Endothelial cell of umbilical vein (primary cell): ENCODE data around the gene CCL14. TPM values are rescaled to one million over a fixed set of nuclear protein-coding genes. Genes with fewer than 3 reads are reported as not detected.

ENCODE experiments used
- BruUV-seq: library from RNA; stranded (reverse); fragments of 400-500 nt; replicated peaks from 2 replicates; lab custom pipeline; 2021; lab: Mats Ljungman, UMichigan
- CTCF ChIA-PET: fragments of 300-600, 350-600 bp; sonication (Branson Sonifier 250); formaldehyde crosslinking; loops from one replicate; lab custom pipeline; 2021; ENCODE audit warnings: antibody characterized with exemption, inconsistent platforms; lab: Charles Lee
- POLR2A ChIA-PET: fragments of 300-600, 350-600 bp; sonication (Branson Sonifier 250); formaldehyde crosslinking; loops from one replicate; lab custom pipeline; 2021; ENCODE audit warnings: antibody characterized with exemption, inconsistent platforms; lab: Charles Lee
- DNase-seq: peaks from one replicate; pipeline ENCODE4 v3.0.0-alpha.2; 2011; ENCODE audit warnings: low read depth, low spot score
- FAIRE-seq: peaks from 2 replicates; lab custom pipeline; 2011; peaks lifted over from hg19 to GRCh38; lab: Jason Lieb, UNC
- H2AFZ ChIP-seq: 2 replicates; pipeline ENCODE4 v1.6.0; 2012; ENCODE audit warnings: low read depth, low read length, control low read depth, inconsistent platforms
- H3K27ac ChIP-seq: 2 replicates; pipeline ENCODE4 v1.5.1; 2011; ENCODE audit warnings: low read depth, mild to moderate bottlenecking, control low read depth, low read length, moderate library complexity; ENCODE audit not compliant: insufficient read depth
- H3K27me3 ChIP-seq, 2 experiments: 2 replicates each; pipeline versions ENCODE4 v1.6.0 to v1.6.1; 2011; ENCODE audit warnings: low read length in 2 of 2, mixed read lengths in 1 of 2; ENCODE audit not compliant: control insufficient read depth in 2 of 2, insufficient read depth in 2 of 2
- H3K36me3 ChIP-seq, 2 experiments: 2 replicates in 1 of 2; 3 replicates in 1 of 2; pipeline ENCODE4 v1.5.1; 2011; ENCODE audit warnings: low read length in 2 of 2, mild to moderate bottlenecking in 1 of 2, moderate library complexity in 1 of 2; ENCODE audit not compliant: control insufficient read depth in 2 of 2, insufficient read depth in 2 of 2; ENCODE audit errors: extremely low read depth in 1 of 2
- H3K4me1 ChIP-seq: 3 replicates; pipeline ENCODE4 v1.5.1; 2011; ENCODE audit warnings: mild to moderate bottlenecking, low read length; ENCODE audit not compliant: control insufficient read depth, insufficient read depth; ENCODE audit errors: extremely low read depth
- H3K4me2 ChIP-seq: 2 replicates; pipeline ENCODE4 v1.6.1; 2011; ENCODE audit warnings: low read length, control low read depth, mixed read lengths; ENCODE audit not compliant: insufficient read depth
- H3K4me3 ChIP-seq, 3 experiments: fragments of 200-600 bp in 1 of 3; sonication (generic), shearing (Covaris generic) in 1 of 3; replicated peaks in 1 of 3; 2 replicates each; pipeline ENCODE4 v1.5.1; 2011 to 2016; ENCODE audit warnings: control low read depth in 3 of 3, low read length in 3 of 3, mild to moderate bottlenecking in 2 of 3, inconsistent platforms in 1 of 3, low read depth in 1 of 3, moderate library complexity in 1 of 3; ENCODE audit not compliant: insufficient read depth in 1 of 3
- H3K79me2 ChIP-seq: 2 replicates; pipeline ENCODE4 v1.6.0; 2012; ENCODE audit warnings: low read length, inconsistent platforms; ENCODE audit not compliant: control insufficient read depth, insufficient read depth
- H3K9ac ChIP-seq: replicated peaks from 2 replicates; pipeline ENCODE3; 2011; ENCODE audit warnings: low read length, control low read depth; ENCODE audit not compliant: insufficient read depth; ENCODE audit errors: extremely low read depth
- H3K9me1 ChIP-seq: replicated peaks from 3 replicates; pipeline ENCODE4 v1.6.0; 2011; ENCODE audit warnings: mild to moderate bottlenecking, low read length; ENCODE audit not compliant: control insufficient read depth, insufficient read depth; ENCODE audit errors: extremely low read depth
- H3K9me3 ChIP-seq: replicated peaks from 2 replicates; pipeline ENCODE4 v1.5.1; 2012; ENCODE audit warnings: low read length, inconsistent platforms; ENCODE audit not compliant: control insufficient read depth, insufficient read depth
- H4K20me1 ChIP-seq: replicated peaks from 2 replicates; pipeline ENCODE3; 2011; ENCODE audit warnings: mild to moderate bottlenecking, low read length; ENCODE audit not compliant: control insufficient read depth, insufficient read depth; ENCODE audit errors: extremely low read depth
- EZH2 ChIP-seq: IDR thresholded peaks from 2 replicates; pipeline ENCODE4 v1.6.1; 2012; ENCODE audit warnings: borderline replicate concordance, low read depth, mild to moderate bottlenecking, moderate library complexity, low read length, inconsistent platforms; ENCODE audit not compliant: severe bottlenecking
- FOS ChIP-seq: IDR thresholded peaks from 2 replicates; pipeline ENCODE4 v1.6.1; 2011; ENCODE audit warnings: mild to moderate bottlenecking, low read length, moderate library complexity, borderline replicate concordance; ENCODE audit not compliant: insufficient read depth
- GATA2 ChIP-seq: IDR thresholded peaks from 2 replicates; pipeline ENCODE4 v1.7.0; 2011; ENCODE audit warnings: low read depth, mild to moderate bottlenecking, moderate library complexity, mixed read lengths, low read length; ENCODE audit not compliant: insufficient read length, insufficient read depth
- JUN ChIP-seq: IDR thresholded peaks from 2 replicates; pipeline ENCODE4 v1.6.1; 2011; ENCODE audit warnings: borderline replicate concordance, low read depth; ENCODE audit not compliant: insufficient read length, insufficient read depth
- MYC ChIP-seq: IDR thresholded peaks from one replicate; pipeline ENCODE4 v1.6.1; 2011; ENCODE audit warnings: mild to moderate bottlenecking, low read depth, low read length
- POLR2A ChIP-seq: IDR thresholded peaks from 2 replicates; pipeline ENCODE4 v1.6.1; 2012; ENCODE audit warnings: low read depth, mild to moderate bottlenecking, control low read depth, low read length
- POLR2AphosphoS5 ChIP-seq: IDR thresholded peaks from 2 replicates; pipeline ENCODE4 v1.6.1; 2012; ENCODE audit warnings: low read depth, mild to moderate bottlenecking, control low read depth, low read length, moderate library complexity; ENCODE audit not compliant: insufficient read depth
- dilution Hi-C: fragments of 300-500 bp; cut with MboI; formaldehyde crosslinking; loops from one replicate; pipeline ENCODE4 v1.15.0; 2019; ENCODE audit warnings: low sequenced_read_pairs; ENCODE audit not compliant: extremely low pct_ligation_motif_present
- intact Hi-C: fragments of 100-400 bp; cut with micrococcal nuclease; formaldehyde crosslinking; loops from one replicate; pipeline ENCODE4 v1.10.0; 2022
- polyA plus RNA-seq, 4 experiments: library from polyadenylated mRNA; depleted of rRNA in 3 of 4; stranded (reverse) in 3 of 4; unstranded in 1 of 4; fragments of >200 nt; gene quantifications; 2 replicates each; pipeline versions ENCODE4 v1.2.1 to v1.2.3, GENCODE V29; 2011 to 2012; ENCODE audit warnings: missing spikeins in 1 of 4
- total RNA-seq: library from RNA; stranded (reverse); gene quantifications from 2 replicates; pipeline ENCODE4 v1.2.3, GENCODE V29; 2021
- TF ChIP-seq, protein P1 (sequence below), 2 donors: IDR thresholded peaks; 1 replicate in 1 of 2; 2 replicates in 1 of 2; pipeline ENCODE4 v1.5.1; 2011; ENCODE audit warnings: low read length in 2 of 2, mild to moderate bottlenecking in 2 of 2, moderate library complexity in 2 of 2, control low read depth in 1 of 2, inconsistent platforms in 1 of 2, low read depth in 1 of 2; ENCODE audit not compliant: insufficient read depth in 1 of 2; ENCODE audit errors: extremely low read depth in 1 of 2
- TF ChIP-seq, protein P2 (sequence below): IDR thresholded peaks from 2 replicates; pipeline ENCODE4 v1.6.1; 2011; ENCODE audit not compliant: insufficient read depth, insufficient read length

CCL14 gene
- total and polyA plus RNA-seq, 2 donors (not counting 3 experiments of a cell fraction or from before 2014, with no cell fraction given) = 21.3 to 25.8 TPM

GRCh38 chr17:36017799-36018198 is 31.3 kb upstream of the CCL14 start, which contains the start of gene CCL23:
Gene CCL23 (minus strand): TSS chr17:36017972. CDS start chr17:36017897, 75 bp downstream.
- H3K9me3 ChIP-seq = no peaks in the 10 kb centered on the region
- H3K4me1 ChIP-seq = peaks cover 9% of the 10 kb centered on the region
- TF ChIP-seq, protein P1, sequence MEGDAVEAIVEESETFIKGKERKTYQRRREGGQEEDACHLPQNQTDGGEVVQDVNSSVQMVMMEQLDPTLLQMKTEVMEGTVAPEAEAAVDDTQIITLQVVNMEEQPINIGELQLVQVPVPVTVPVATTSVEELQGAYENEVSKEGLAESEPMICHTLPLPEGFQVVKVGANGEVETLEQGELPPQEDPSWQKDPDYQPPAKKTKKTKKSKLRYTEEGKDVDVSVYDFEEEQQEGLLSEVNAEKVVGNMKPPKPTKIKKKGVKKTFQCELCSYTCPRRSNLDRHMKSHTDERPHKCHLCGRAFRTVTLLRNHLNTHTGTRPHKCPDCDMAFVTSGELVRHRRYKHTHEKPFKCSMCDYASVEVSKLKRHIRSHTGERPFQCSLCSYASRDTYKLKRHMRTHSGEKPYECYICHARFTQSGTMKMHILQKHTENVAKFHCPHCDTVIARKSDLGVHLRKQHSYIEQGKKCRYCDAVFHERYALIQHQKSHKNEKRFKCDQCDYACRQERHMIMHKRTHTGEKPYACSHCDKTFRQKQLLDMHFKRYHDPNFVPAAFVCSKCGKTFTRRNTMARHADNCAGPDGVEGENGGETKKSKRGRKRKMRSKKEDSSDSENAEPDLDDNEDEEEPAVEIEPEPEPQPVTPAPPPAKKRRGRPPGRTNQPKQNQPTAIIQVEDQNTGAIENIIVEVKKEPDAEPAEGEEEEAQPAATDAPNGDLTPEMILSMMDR (IDR thresholded peaks at IDR 0.05; ENCODE audit: extremely low read depth in 1 of 2, insufficient read depth in 1 of 2, low read depth in 1 of 2, low read length in 2 of 2) = no peak
- TF ChIP-seq POLR2A (no peak), JUN (no peak), EZH2 (no peak), MYC (no peak), FOS (no peak), GATA2 (no peak), POLR2AphosphoS5 (no peak)
- TF ChIP-seq, protein P2, sequence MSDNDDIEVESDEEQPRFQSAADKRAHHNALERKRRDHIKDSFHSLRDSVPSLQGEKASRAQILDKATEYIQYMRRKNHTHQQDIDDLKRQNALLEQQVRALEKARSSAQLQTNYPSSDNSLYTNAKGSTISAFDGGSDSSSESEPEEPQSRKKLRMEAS = no peak
- H3K36me3 ChIP-seq = no peaks in the 10 kb centered on the region
- POLR2A ChIA-PET = no interaction called here
- H3K4me2 ChIP-seq = no peak within 1 kb of the TSS
- H3K4me3 ChIP-seq = no peak within 1 kb of the TSS
- no peaks in the 10 kb centered on the region for H3K79me2 ChIP-seq
- H3K27me3 ChIP-seq = peaks cover 2 to 3% of the 10 kb centered on the region in 2 experiments
- FAIRE-seq (no peak), DNase-seq (peak; percentile 36)
- dilution Hi-C loops = no loop called here
- no peaks in the 10 kb centered on the region for H3K9me1 ChIP-seq
- no peak within 1 kb of the TSS for H3K9ac ChIP-seq
- H2AFZ ChIP-seq = peak within 1 kb of the TSS; percentile 36
- no peaks in the 10 kb centered on the region for H4K20me1 ChIP-seq
- BruUV-seq = no TSS peak
- intact Hi-C loops = no loop called here
- no peak within 1 kb of the TSS for H3K27ac ChIP-seq
- CTCF ChIA-PET = interaction anchor here (0.9 to 1.6 kb wide), 5 partner anchors 9 to 55 kb away, joined by 3 to 5 read pairs (median 4); no protein-coding TSS in a partner anchor
